NT2/D1 (cell line): ENCODE results near the gene SRGN.

ENCODE experiments used
- DNase-seq: peaks from one replicate; pipeline ENCODE4 v3.0.0-alpha.2; 2011; ENCODE audit warnings: low read depth, low spot score
- H3K27me3 ChIP-seq: 2 replicates; pipeline ENCODE4 v1.6.0; 2011; ENCODE audit warnings: mild to moderate bottlenecking; ENCODE audit not compliant: insufficient read length, insufficient read depth
- H3K36me3 ChIP-seq: 2 replicates; pipeline ENCODE4 v1.6.1; 2011; ENCODE audit warnings: mild to moderate bottlenecking, low read length, mixed read lengths; ENCODE audit not compliant: insufficient read depth, insufficient read length
- H3K4me1 ChIP-seq: 2 replicates; pipeline ENCODE4 v1.5.1; 2011; ENCODE audit not compliant: insufficient read depth, insufficient read length
- H3K4me3 ChIP-seq: 2 replicates; pipeline ENCODE4 v1.5.1; 2011; ENCODE audit warnings: low read depth; ENCODE audit not compliant: insufficient read length
- H3K9ac ChIP-seq: 2 replicates; pipeline ENCODE4 v1.6.0; 2011; ENCODE audit warnings: low read depth; ENCODE audit not compliant: insufficient read length
- H3K9me3 ChIP-seq: 2 replicates; pipeline ENCODE4 v1.5.1; 2011; ENCODE audit warnings: mild to moderate bottlenecking, low read length; ENCODE audit not compliant: insufficient read depth
- SUZ12 ChIP-seq: IDR thresholded peaks from 2 replicates; pipeline ENCODE4 v1.6.1; 2011; ENCODE audit not compliant: insufficient read length, insufficient read depth; ENCODE audit errors: extremely low read depth
- YY1 ChIP-seq: IDR thresholded peaks from 2 replicates; pipeline ENCODE4 v1.6.1; 2011; ENCODE audit not compliant: insufficient read length, insufficient read depth
- ZNF274 ChIP-seq: IDR thresholded peaks from 2 replicates; pipeline ENCODE4 v1.6.1; 2011; ENCODE audit warnings: mild to moderate bottlenecking, low read depth, low read length

The SRGN gene

GRCh38 chr10:69056129-69056528 lies 31.8 kb upstream of the SRGN start:
- TF ChIP-seq ZNF274 (no peak), SUZ12 (no peak), YY1 (no peak)
- Histone ChIP-seq H3K9ac (no peak overlapping the region), H3K36me3 (no peaks in the 10 kb centered on the region), H3K4me3 (no peak overlapping the region), H3K9me3 (no peaks in the 10 kb centered on the region), H3K27me3 (no peaks in the 10 kb centered on the region), H3K4me1 (peaks cover 13% of the 10 kb centered on the region)
- DNase-seq = no peak

GRCh38 chr10:69056536-69057260 lies 31.2 kb upstream of the SRGN start:
- TF ChIP-seq ZNF274 = no peak
- TF ChIP-seq SUZ12 = no peak
- no peak for TF ChIP-seq YY1
- Histone ChIP-seq H3K4me3 (no peak overlapping the region), H3K9ac (no peak overlapping the region)

GRCh38 chr10:69057261-69057950 lies 30.5 kb upstream of the SRGN start:
- no peak overlapping the region for H3K4me3 ChIP-seq
- H3K36me3 ChIP-seq = no peaks in the 10 kb centered on the region
- no peak for TF ChIP-seq ZNF274
- TF ChIP-seq SUZ12 = no peak
- no peak for TF ChIP-seq YY1
- no peaks in the 10 kb centered on the region for H3K9me3 ChIP-seq
- peaks cover 9% of the 10 kb centered on the region for H3K4me1 ChIP-seq
- no peak overlapping the region for H3K9ac ChIP-seq
- DNase-seq = no peak
- no peaks in the 10 kb centered on the region for H3K27me3 ChIP-seq

More at GRCh38 chr10:69056536-69057260, 31.2 kb upstream of the SRGN start:
- Histone ChIP-seq H3K9me3 (no peaks in the 10 kb centered on the region), H3K27me3 (no peaks in the 10 kb centered on the region), H3K36me3 (no peaks in the 10 kb centered on the region), H3K4me1 (peaks cover 12% of the 10 kb centered on the region)
- no peak for DNase-seq

GRCh38 chr10:69057951-69058297 lies 30.0 kb upstream of the SRGN start:
- DNase-seq = no peak
- Histone ChIP-seq H3K9me3 (no peaks in the 10 kb centered on the region), H3K27me3 (no peaks in the 10 kb centered on the region), H3K9ac (no peak overlapping the region), H3K36me3 (no peaks in the 10 kb centered on the region), H3K4me1 (peaks cover 6% of the 10 kb centered on the region), H3K4me3 (no peak overlapping the region)
- TF ChIP-seq ZNF274 (no peak), YY1 (no peak), SUZ12 (no peak)

GRCh38 chr10:69060127-69060798 lies 27.6 kb upstream of the SRGN start:
- H3K4me1 ChIP-seq = peaks cover 4% of the 10 kb centered on the region
- H3K27me3 ChIP-seq = no peaks in the 10 kb centered on the region
- no peak overlapping the region for H3K9ac ChIP-seq
- no peaks in the 10 kb centered on the region for H3K9me3 ChIP-seq
- no peaks in the 10 kb centered on the region for H3K36me3 ChIP-seq
- no peak for DNase-seq
- no peak overlapping the region for H3K4me3 ChIP-seq
- TF ChIP-seq SUZ12 = no peak
- no peak for TF ChIP-seq ZNF274
- no peak for TF ChIP-seq YY1

GRCh38 chr10:69061305-69062161 lies 26.4 kb upstream of the SRGN start:
- peaks cover 5% of the 10 kb centered on the region for H3K4me1 ChIP-seq
- no peaks in the 10 kb centered on the region for H3K27me3 ChIP-seq
- no peaks in the 10 kb centered on the region for H3K36me3 ChIP-seq
- H3K9me3 ChIP-seq = no peaks in the 10 kb centered on the region
- H3K9ac ChIP-seq = no peak overlapping the region
- H3K4me3 ChIP-seq = no peak overlapping the region
- no peak for DNase-seq
- TF ChIP-seq SUZ12 (no peak), ZNF274 (no peak), YY1 (no peak)

- peaks cover 2% of the 10 kb centered on the region for H3K4me1 ChIP-seq
- H3K36me3 ChIP-seq = no peaks in the 10 kb centered on the region
- H3K27me3 ChIP-seq = no peaks in the 10 kb centered on the region
- H3K9ac ChIP-seq = no peak overlapping the region
- TF ChIP-seq ZNF274 = no peak
- no peak for TF ChIP-seq YY1
- no peak for TF ChIP-seq SUZ12
- no peak for DNase-seq
- no peak overlapping the region for H3K4me3 ChIP-seq
- no peaks in the 10 kb centered on the region for H3K9me3 ChIP-seq
Observed at GRCh38 chr10:69062901-69063300, 25.0 kb upstream of the SRGN start.
